IMR-90 (cell line): Measurements from ENCODE around the gene SEMA5A. TPM values are rescaled to one million over a fixed set of nuclear protein-coding genes. Genes with fewer than 3 reads are reported as not detected.

Experiments
- ATAC-seq: fragments of 200-7000 bp; cut with Tn5 transposase; 2 replicates; pipeline ENCODE4 v1.9.1; 2020; ENCODE audit warnings: low read depth, mild to moderate bottlenecking, moderate library complexity
- BruUV-seq: library from RNA; stranded (reverse); fragments of 400-500 nt; replicated peaks from 2 replicates; lab custom pipeline; 2021; lab: Mats Ljungman, UMichigan
- CTCF ChIA-PET: fragments of 300-600 bp; formaldehyde crosslinking; extraction: SDS; loops from one replicate; lab custom pipeline; 2021; ENCODE audit warnings: antibody characterized with exemption; lab: Yijun Ruan, JAX
- POLR2A ChIA-PET: fragments of 300-600 bp; sonication (Branson Sonifier 250); formaldehyde crosslinking; loops from one replicate; lab custom pipeline; 2022; ENCODE audit warnings: antibody characterized with exemption; ENCODE audit not compliant: unreplicated experiment; lab: Charles Lee
- DNase-seq: peaks from one replicate; pipeline ENCODE4 v3.0.0; 2013
- H2AFZ ChIP-seq: replicated peaks from 2 replicates; pipeline ENCODE3; 2013; ENCODE audit warnings: low read length, mild to moderate bottlenecking; ENCODE audit not compliant: poor library complexity
- H2AK5ac ChIP-seq: 2 replicates; pipeline ENCODE4 v1.6.1; 2013; ENCODE audit warnings: low read depth, low read length, inconsistent platforms
- H2AK9ac ChIP-seq: replicated peaks from 2 replicates; pipeline ENCODE3; 2013; ENCODE audit warnings: mild to moderate bottlenecking, low read depth, low read length, moderate library complexity; ENCODE audit not compliant: poor library complexity
- H2BK120ac ChIP-seq: 2 replicates; pipeline ENCODE4 v1.6.1; 2013; ENCODE audit warnings: low read depth, low read length, inconsistent platforms
- H2BK15ac ChIP-seq: 3 replicates; pipeline ENCODE4 v1.6.1; 2013; ENCODE audit warnings: low read depth, low read length, inconsistent platforms
- H2BK20ac ChIP-seq: 2 replicates; pipeline ENCODE4 v1.6.1; 2013; ENCODE audit warnings: low read depth, mild to moderate bottlenecking, inconsistent platforms, low read length, moderate library complexity
- H2BK5ac ChIP-seq: 2 replicates; pipeline ENCODE4 v1.6.1; 2013; ENCODE audit warnings: mild to moderate bottlenecking, low read depth, low read length, inconsistent platforms; ENCODE audit not compliant: poor library complexity, severe bottlenecking
- H3K14ac ChIP-seq: replicated peaks from 2 replicates; pipeline ENCODE4 v1.6.1; 2013; ENCODE audit warnings: low read depth, low read length, inconsistent platforms
- H3K18ac ChIP-seq: 2 replicates; pipeline ENCODE4 v1.6.1; 2013; ENCODE audit warnings: low read depth, low read length, control low read depth
- H3K23ac ChIP-seq: 2 replicates; pipeline ENCODE4 v1.6.1; 2013; ENCODE audit warnings: low read depth, low read length, inconsistent platforms
- H3K27ac ChIP-seq: 2 replicates; pipeline ENCODE4 v1.5.1; 2013; ENCODE audit warnings: mild to moderate bottlenecking, control low read depth, low read length; ENCODE audit not compliant: insufficient read depth
- H3K27me3 ChIP-seq: 2 replicates; pipeline ENCODE4 v1.6.1; 2013; ENCODE audit warnings: low read length; ENCODE audit not compliant: control insufficient read depth, insufficient read depth
- H3K36me3 ChIP-seq: 2 replicates; pipeline ENCODE4 v1.6.1; 2013; ENCODE audit warnings: low read length, mixed read lengths; ENCODE audit not compliant: control insufficient read depth, insufficient read depth
- H3K4ac ChIP-seq: 2 replicates; pipeline ENCODE4 v1.6.1; 2013; ENCODE audit warnings: low read depth, low read length, inconsistent platforms
- H3K4me1 ChIP-seq: 2 replicates; pipeline ENCODE4 v1.6.1; 2013; ENCODE audit warnings: low read length, mixed read lengths; ENCODE audit not compliant: control insufficient read depth, insufficient read depth
- H3K4me2 ChIP-seq: 2 replicates; pipeline ENCODE4 v1.6.1; 2013; ENCODE audit warnings: low read depth, mild to moderate bottlenecking, control low read depth, low read length, moderate library complexity
- H3K4me3 ChIP-seq: 2 replicates; pipeline ENCODE4 v1.5.1; 2013; ENCODE audit warnings: low read depth, mild to moderate bottlenecking, control low read depth, low read length, moderate library complexity; ENCODE audit not compliant: insufficient read depth
- H3K56ac ChIP-seq: 2 replicates; pipeline ENCODE4 v1.6.1; 2013; ENCODE audit warnings: low read length, inconsistent platforms; ENCODE audit not compliant: insufficient read depth; ENCODE audit errors: extremely low read depth
- H3K79me1 ChIP-seq, 2 experiments: 2 replicates each; pipeline ENCODE4 v1.6.1; 2013; ENCODE audit warnings: low read length in 2 of 2, inconsistent platforms in 1 of 2, low read depth in 1 of 2
- H3K9ac ChIP-seq: 2 replicates; pipeline ENCODE4 v1.6.1; 2013; ENCODE audit warnings: low read depth, low read length, control low read depth
- H3K9me1 ChIP-seq: 2 replicates; pipeline ENCODE4 v1.6.1; 2013; ENCODE audit warnings: low read length, inconsistent platforms; ENCODE audit not compliant: insufficient read depth
- H3K9me3 ChIP-seq: 2 replicates; pipeline ENCODE4 v1.6.1; 2013; ENCODE audit warnings: low read length; ENCODE audit not compliant: control insufficient read depth, insufficient read depth
- H4K20me1 ChIP-seq: 2 replicates; pipeline ENCODE4 v1.6.1; 2013; ENCODE audit warnings: low read length, inconsistent platforms; ENCODE audit not compliant: insufficient read depth
- H4K5ac ChIP-seq: 2 replicates; pipeline ENCODE4 v1.6.1; 2013; ENCODE audit warnings: mild to moderate bottlenecking, low read depth, low read length, control low read depth
- H4K8ac ChIP-seq, 2 experiments: 2 replicates each; pipeline ENCODE4 v1.6.1; 2013; ENCODE audit warnings: low read depth in 2 of 2, low read length in 2 of 2, control low read depth in 1 of 2, inconsistent platforms in 1 of 2
- H4K91ac ChIP-seq: 2 replicates; pipeline ENCODE4 v1.6.1; 2013; ENCODE audit warnings: low read depth, low read length, inconsistent platforms; ENCODE audit not compliant: insufficient read depth
- BHLHE40 ChIP-seq: fragments of 150-350 bp; IDR thresholded peaks from 2 replicates; pipeline ENCODE4 v1.6.1; 2016; ENCODE audit warnings: mild to moderate bottlenecking, low read depth, low read length
- FOS ChIP-seq: fragments of 150-350 bp; IDR thresholded peaks from 2 replicates; pipeline ENCODE4 v1.6.1; 2016; ENCODE audit warnings: low read depth, low read length
- MAFK ChIP-seq: IDR thresholded peaks from 2 replicates; pipeline ENCODE4 v1.6.1; 2012; ENCODE audit warnings: low read depth, low read length, improper control_type of control experiment
- MAZ ChIP-seq: IDR thresholded peaks from 2 replicates; pipeline ENCODE4 v1.6.1; 2012; ENCODE audit warnings: low read depth, mild to moderate bottlenecking, low read length, improper control_type of control experiment, moderate library complexity, borderline replicate concordance
- MXI1 ChIP-seq: IDR thresholded peaks from 2 replicates; pipeline ENCODE4 v1.6.1; 2012; ENCODE audit warnings: low read depth, mild to moderate bottlenecking, low read length, moderate library complexity, borderline replicate concordance
- POLR2A ChIP-seq: IDR thresholded peaks from 2 replicates; pipeline ENCODE4 v1.6.1; 2012; ENCODE audit warnings: mild to moderate bottlenecking, low read depth, low read length
- RAD21 ChIP-seq: IDR thresholded peaks from 2 replicates; pipeline ENCODE4 v1.6.1; 2012; ENCODE audit warnings: low read length, improper control_type of control experiment
- RCOR1 ChIP-seq: IDR thresholded peaks from 2 replicates; pipeline ENCODE4 v1.6.1; 2012; ENCODE audit warnings: mild to moderate bottlenecking, low read length, improper control_type of control experiment; ENCODE audit not compliant: insufficient replicate concordance
- SMC3 ChIP-seq: fragments of 150-350 bp; IDR thresholded peaks from 2 replicates; pipeline ENCODE4 v1.6.1; 2016; ENCODE audit warnings: low read depth, mild to moderate bottlenecking, antibody characterized with exemption, low read length, moderate library complexity
- WGBS, 2 experiments: methylation state at CpG; one replicate each; pipeline versions ENCODE4 v1.1.5 to v1.1.7; 2013; ENCODE audit warnings: missing lambda C conversion rate in 2 of 2; ENCODE audit not compliant: insufficient read length in 1 of 2; ENCODE audit errors: extremely low coverage in 2 of 2; 5-methylcytosine and 5-hydroxymethylcytosine counted together
- dilution Hi-C: fragments of 300-500 bp; cut with HindIII; formaldehyde crosslinking; loops from one replicate; pipeline ENCODE4 v1.14.3; 2018; ENCODE audit warnings: low sequenced_read_pairs; ENCODE audit not compliant: unreplicated experiment
- in situ Hi-C: fragments of 300-500 bp; cut with MboI; formaldehyde crosslinking; loops from 3 replicates; pipeline ENCODE4 v1.14.3; 2019; ENCODE audit warnings: low sequenced_read_pairs, inconsistent platforms, mixed read lengths
- intact Hi-C: fragments of 100-400 bp; cut with micrococcal nuclease; formaldehyde crosslinking; loops from 2 replicates; pipeline ENCODE4 v1.10.0; 2022
- polyA plus RNA-seq, 3 experiments: library from polyadenylated mRNA; depleted of rRNA; stranded (reverse); fragments of >200 nt; gene quantifications; 2 replicates each; pipeline ENCODE4 v1.2.3, GENCODE V29; 2012; ENCODE audit warnings: low replicate concordance in 1 of 3
- total RNA-seq: library from RNA; depleted of rRNA; stranded (reverse); fragments of >200 nt; gene quantifications from 2 replicates; pipeline ENCODE4 v1.2.3, GENCODE V29; 2012
- TF ChIP-seq, protein P1 (sequence below): fragments of 150-350 bp; IDR thresholded peaks from 2 replicates; pipeline ENCODE4 v1.6.1; 2016; ENCODE audit warnings: low read depth, mild to moderate bottlenecking, low read length, moderate library complexity, borderline replicate concordance
- TF ChIP-seq, protein P2 (sequence below): fragments of 150-350 bp; IDR thresholded peaks from 2 replicates; pipeline ENCODE4 v1.6.1; 2017; ENCODE audit warnings: mild to moderate bottlenecking, antibody characterized with exemption, low read length, low read depth
- TF ChIP-seq, protein P3 (sequence below): conservative IDR thresholded peaks from 2 replicates; pipeline ENCODE4 v1.5.1; 2012; ENCODE audit warnings: mild to moderate bottlenecking, low read depth, low read length, improper control_type of control experiment

SEMA5A gene
- total and polyA plus RNA-seq, 2 of the 4 experiments (the other 2 are of a cell fraction), result 8.2 to 9.9 TPM

DNA sequence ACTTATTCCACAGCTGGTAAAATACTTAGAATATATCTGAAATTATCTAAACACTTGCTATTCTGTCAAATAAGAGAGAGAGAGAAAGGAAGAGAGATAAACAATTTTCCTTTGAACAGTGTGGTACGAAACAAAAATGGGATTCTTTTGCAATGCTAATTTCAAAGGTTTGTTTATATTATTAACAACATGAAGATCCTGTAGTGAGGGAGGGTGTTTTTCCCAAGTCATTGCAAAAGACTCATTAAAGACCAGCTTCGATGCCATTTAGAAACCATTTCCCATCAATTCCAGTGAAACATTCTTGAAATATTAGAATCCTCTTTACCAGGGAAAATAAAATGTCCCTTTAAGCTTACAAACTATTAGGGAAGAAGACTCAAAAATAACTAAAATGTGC, 505.4 kb downstream of the SEMA5A start:
- H3K9ac ChIP-seq, result no peak overlapping the region
- no peaks in the 10 kb centered on the region; a peak in 1 of 4 replicates for H3K79me1 ChIP-seq
- peak overlapping the region; percentile 71 for H2AK5ac ChIP-seq
- no CpG with 5 or more reads among the region's 2 CpGs for WGBS, 2 experiments
- H3K4ac ChIP-seq, result no peak overlapping the region
- ATAC-seq (no peak), DNase-seq (no peak)
- H3K36me3 ChIP-seq, result peaks cover 17% of the 10 kb centered on the region
- no peak overlapping the region for H3K4me2 ChIP-seq
- no peaks in the 10 kb centered on the region for H4K20me1 ChIP-seq
- no peaks in the 10 kb centered on the region for H3K4me1 ChIP-seq
- no peak for TF ChIP-seq MXI1
- no peak for TF ChIP-seq BHLHE40
- TF ChIP-seq MAFK, result no peak
- TF ChIP-seq, protein P1, sequence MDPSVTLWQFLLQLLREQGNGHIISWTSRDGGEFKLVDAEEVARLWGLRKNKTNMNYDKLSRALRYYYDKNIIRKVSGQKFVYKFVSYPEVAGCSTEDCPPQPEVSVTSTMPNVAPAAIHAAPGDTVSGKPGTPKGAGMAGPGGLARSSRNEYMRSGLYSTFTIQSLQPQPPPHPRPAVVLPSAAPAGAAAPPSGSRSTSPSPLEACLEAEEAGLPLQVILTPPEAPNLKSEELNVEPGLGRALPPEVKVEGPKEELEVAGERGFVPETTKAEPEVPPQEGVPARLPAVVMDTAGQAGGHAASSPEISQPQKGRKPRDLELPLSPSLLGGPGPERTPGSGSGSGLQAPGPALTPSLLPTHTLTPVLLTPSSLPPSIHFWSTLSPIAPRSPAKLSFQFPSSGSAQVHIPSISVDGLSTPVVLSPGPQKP, result no peak
- no peak for TF ChIP-seq SMC3
- no peak for TF ChIP-seq FOS
- TF ChIP-seq MAZ, result no peak
- TF ChIP-seq, protein P2, sequence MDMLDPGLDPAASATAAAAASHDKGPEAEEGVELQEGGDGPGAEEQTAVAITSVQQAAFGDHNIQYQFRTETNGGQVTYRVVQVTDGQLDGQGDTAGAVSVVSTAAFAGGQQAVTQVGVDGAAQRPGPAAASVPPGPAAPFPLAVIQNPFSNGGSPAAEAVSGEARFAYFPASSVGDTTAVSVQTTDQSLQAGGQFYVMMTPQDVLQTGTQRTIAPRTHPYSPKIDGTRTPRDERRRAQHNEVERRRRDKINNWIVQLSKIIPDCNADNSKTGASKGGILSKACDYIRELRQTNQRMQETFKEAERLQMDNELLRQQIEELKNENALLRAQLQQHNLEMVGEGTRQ, result no peak
- TF ChIP-seq RCOR1, result no peak
- TF ChIP-seq, protein P3, sequence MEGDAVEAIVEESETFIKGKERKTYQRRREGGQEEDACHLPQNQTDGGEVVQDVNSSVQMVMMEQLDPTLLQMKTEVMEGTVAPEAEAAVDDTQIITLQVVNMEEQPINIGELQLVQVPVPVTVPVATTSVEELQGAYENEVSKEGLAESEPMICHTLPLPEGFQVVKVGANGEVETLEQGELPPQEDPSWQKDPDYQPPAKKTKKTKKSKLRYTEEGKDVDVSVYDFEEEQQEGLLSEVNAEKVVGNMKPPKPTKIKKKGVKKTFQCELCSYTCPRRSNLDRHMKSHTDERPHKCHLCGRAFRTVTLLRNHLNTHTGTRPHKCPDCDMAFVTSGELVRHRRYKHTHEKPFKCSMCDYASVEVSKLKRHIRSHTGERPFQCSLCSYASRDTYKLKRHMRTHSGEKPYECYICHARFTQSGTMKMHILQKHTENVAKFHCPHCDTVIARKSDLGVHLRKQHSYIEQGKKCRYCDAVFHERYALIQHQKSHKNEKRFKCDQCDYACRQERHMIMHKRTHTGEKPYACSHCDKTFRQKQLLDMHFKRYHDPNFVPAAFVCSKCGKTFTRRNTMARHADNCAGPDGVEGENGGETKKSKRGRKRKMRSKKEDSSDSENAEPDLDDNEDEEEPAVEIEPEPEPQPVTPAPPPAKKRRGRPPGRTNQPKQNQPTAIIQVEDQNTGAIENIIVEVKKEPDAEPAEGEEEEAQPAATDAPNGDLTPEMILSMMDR, result no peak
- no peak for TF ChIP-seq RAD21
- no peak for TF ChIP-seq POLR2A
- no peak overlapping the region for H3K56ac ChIP-seq
- H2AK9ac ChIP-seq, result no peak overlapping the region
- no peaks in the 10 kb centered on the region for H3K9me3 ChIP-seq
- no peak overlapping the region for H3K14ac ChIP-seq
- intact Hi-C loops, result no loop called here
- H4K8ac ChIP-seq, result peak overlapping the region in 1 of 2 experiments; percentile 41; a peak in 1 of 4 replicates
- ChIA-PET POLR2A (no interaction called here), CTCF (no interaction called here)
- H2BK20ac ChIP-seq, result no peak overlapping the region
- no peak overlapping the region for H3K4me3 ChIP-seq
- H3K27ac ChIP-seq, result no peak overlapping the region
- H3K18ac ChIP-seq, result no peak overlapping the region
- no peak overlapping the region for H2BK5ac ChIP-seq
- dilution Hi-C loops, result no loop called here
- H2BK15ac ChIP-seq, result peak overlapping the region; percentile 83
- peaks cover 6% of the 10 kb centered on the region for H3K9me1 ChIP-seq
- BruUV-seq, result no TSS peak
- H3K23ac ChIP-seq, result no peak overlapping the region
- H2BK120ac ChIP-seq, result 0 out of 2 replicates have a peak overlapping the region, but pooled peaks have one; percentile 13
- H3K27me3 ChIP-seq, result no peaks in the 10 kb centered on the region
- no peak overlapping the region for H4K5ac ChIP-seq
- in situ Hi-C loops, result no loop called here
- no peak overlapping the region for H2AFZ ChIP-seq
- H4K91ac ChIP-seq, result peak overlapping the region; percentile 60
